Body of pancreas (tissue), 4 donors: Measurements from ENCODE around the gene NKTR. TPM values are rescaled to one million over a fixed set of nuclear protein-coding genes. Genes with fewer than 3 reads are reported as not detected.

Experiments used
- ATAC-seq: fragments of 150-250 bp; one replicate; pipeline ENCODE4 v1.9.1; 2016
- DNase-seq, 4 donors: peaks; one replicate each; pipeline ENCODE4 v3.0.0-alpha.2; 2019
- H3K27ac ChIP-seq, 4 donors: fragments of 200-600 bp; sonication (generic); 1 replicate in 3 of 4; 2 replicates in 1 of 4; pipeline versions ENCODE4 v1.5.1 to v1.6.1; 2016 to 2019; ENCODE audit warnings: mild to moderate bottlenecking in 1 of 4, mixed read lengths in 1 of 4, moderate library complexity in 1 of 4
- H3K27me3 ChIP-seq, 2 donors: fragments of 200-600 bp; sonication (generic); one replicate each; pipeline ENCODE4 v1.6.0; 2016; ENCODE audit warnings: mild to moderate bottlenecking in 1 of 2
- H3K36me3 ChIP-seq, 2 donors: fragments of 200-600 bp; sonication (generic); replicated peaks in 1 of 2; 2 replicates each; pipeline ENCODE4 v1.5.1; 2016; ENCODE audit warnings: low read depth in 2 of 2; ENCODE audit not compliant: insufficient read depth in 1 of 2
- H3K4me1 ChIP-seq: fragments of 200-600 bp; sonication (generic); one replicate; pipeline ENCODE4 v1.6.0; 2016
- H3K4me3 ChIP-seq, 2 donors: fragments of 200-600 bp; sonication (generic); 1 replicate in 1 of 2; 2 replicates in 1 of 2; pipeline ENCODE4 v1.5.1; 2016 to 2019
- H3K9me3 ChIP-seq, 3 donors: fragments of 200-600 bp; sonication (generic); 1 replicate in 2 of 3; 2 replicates in 1 of 3; pipeline ENCODE4 v1.5.1; 2016
- CTCF ChIP-seq, 7 experiments: fragments of 450-650 bp in 4 of 7; fragments of 200-600 bp in 3 of 7; sonication (generic) in 3 of 7; IDR thresholded peaks; one replicate each; pipeline ENCODE4 v1.5.1; 2016 to 2019; ENCODE audit warnings: antibody characterized with exemption in 7 of 7
- POLR2A ChIP-seq, 3 donors: fragments of 450-650 bp; IDR thresholded peaks; one replicate each; pipeline ENCODE4 v1.6.1; 2016; ENCODE audit warnings: antibody characterized with exemption in 3 of 3, mild to moderate bottlenecking in 2 of 3
- WGBS, 2 donors: methylation state at CpG; one replicate each; pipeline ENCODE4 v1.1.5; 2017; 5-methylcytosine and 5-hydroxymethylcytosine counted together
- intact Hi-C: fragments of 100-400 bp; cut with DNase I; formaldehyde crosslinking; loops from one replicate; pipeline ENCODE4 v1.15.1; 2023
- total RNA-seq, 2 donors: library from RNA; depleted of rRNA; stranded (reverse); fragments of >200 nt; gene quantifications; one replicate each; pipeline ENCODE4 v1.1.0, GENCODE V29; 2016

The NKTR gene
- total RNA-seq, 2 donors from 2014 or later = 115 to 128 TPM

DNA sequence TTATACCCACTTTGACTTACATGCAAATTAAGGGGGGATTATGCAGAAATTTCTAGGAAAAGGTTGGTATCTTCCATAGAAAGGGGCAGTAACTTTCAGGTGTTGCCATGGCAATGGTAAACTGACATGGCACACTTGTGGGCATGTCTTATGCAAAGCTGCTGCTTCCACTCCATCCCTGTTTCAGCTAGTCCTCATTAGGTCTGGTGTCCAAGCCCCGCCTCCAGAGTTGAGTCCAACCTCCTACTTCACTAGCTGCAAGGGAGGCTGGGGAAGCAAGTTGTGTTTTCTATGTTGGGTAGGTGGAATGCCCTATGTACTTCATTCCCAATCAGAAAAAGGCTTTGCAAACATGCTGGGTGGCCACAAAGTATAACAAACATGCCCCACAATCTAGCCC lies 70.2 kb downstream of the NKTR start:
- Histone ChIP-seq H3K27me3 (no peaks in the 10 kb centered on the region), H3K4me3 (no peak overlapping the region), H3K4me1 (no peaks in the 10 kb centered on the region), H3K36me3 (no peaks in the 10 kb centered on the region), H3K9me3 (no peaks in the 10 kb centered on the region), H3K27ac (no peak overlapping the region)
- DNase-seq = no peak
- TF ChIP-seq CTCF (IDR thresholded peaks at IDR 0.05) = no peak
- TF ChIP-seq POLR2A (IDR thresholded peaks at IDR 0.05) = no peak
- WGBS, 2 donors = 62 to 85% methylated on average over 1 of the region's 1 CpG
- intact Hi-C loops = no loop called here
- ATAC-seq = no peak

DNA sequence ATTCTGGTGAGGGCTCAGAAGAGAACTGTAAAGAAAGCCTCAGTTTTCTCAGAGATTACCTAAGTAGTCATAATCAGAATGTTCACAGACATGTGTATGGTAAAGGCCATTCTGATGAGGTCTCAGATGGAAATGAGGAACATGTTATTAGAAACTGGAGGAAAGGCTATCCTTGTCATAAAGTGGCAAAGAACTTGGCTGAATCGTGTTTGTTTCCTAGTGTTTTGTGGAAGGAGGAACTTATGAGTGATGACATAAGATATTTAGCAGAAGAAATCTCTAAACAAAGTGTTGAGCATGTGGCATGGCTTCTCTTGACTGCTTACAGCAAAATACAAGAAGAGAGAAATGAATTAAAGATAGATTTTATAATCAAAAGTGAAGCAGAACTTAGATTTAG lies 72.0 kb downstream of the NKTR start:
- Histone ChIP-seq H3K27ac (no peak overlapping the region), H3K4me1 (no peaks in the 10 kb centered on the region), H3K4me3 (no peak overlapping the region), H3K36me3 (no peaks in the 10 kb centered on the region), H3K27me3 (no peaks in the 10 kb centered on the region), H3K9me3 (no peaks in the 10 kb centered on the region)
- WGBS, 2 donors = 37 to 48% methylated on average over 1 of the region's 1 CpG
- intact Hi-C loops = no loop called here
- no peak for DNase-seq
- ATAC-seq = no peak
- TF ChIP-seq POLR2A (IDR thresholded peaks at IDR 0.05) = no peak
- no peak for TF ChIP-seq CTCF (IDR thresholded peaks at IDR 0.05)

- H3K4me1 ChIP-seq = no peaks in the 10 kb centered on the region
- no peak overlapping the region for H3K27ac ChIP-seq
- no peak overlapping the region for H3K4me3 ChIP-seq
- no peaks in the 10 kb centered on the region for H3K9me3 ChIP-seq
- DNase-seq (no peak), ATAC-seq (no peak)
- no peaks in the 10 kb centered on the region for H3K36me3 ChIP-seq
- intact Hi-C loops = no loop called here
- TF ChIP-seq POLR2A (IDR thresholded peaks at IDR 0.05) (no peak), CTCF (IDR thresholded peaks at IDR 0.05) (no peak)
- H3K27me3 ChIP-seq = no peaks in the 10 kb centered on the region
Observed at GRCh38 chr3:42673082-42673481, 72.6 kb downstream of the NKTR start.

GRCh38 chr3:42674146-42674545 lies 73.7 kb downstream of the NKTR start:
- WGBS, 2 donors = 45 to 56% methylated on average over 3 of the region's 3 CpGs
- Histone ChIP-seq H3K4me1 (no peaks in the 10 kb centered on the region), H3K27me3 (no peaks in the 10 kb centered on the region), H3K36me3 (no peaks in the 10 kb centered on the region), H3K4me3 (no peak overlapping the region), H3K9me3 (no peaks in the 10 kb centered on the region), H3K27ac (no peak overlapping the region)
- intact Hi-C loops = no loop called here
- DNase-seq = no peak
- no peak for ATAC-seq
- TF ChIP-seq POLR2A (IDR thresholded peaks at IDR 0.05) (no peak), CTCF (IDR thresholded peaks at IDR 0.05) (no peak)

- TF ChIP-seq CTCF (IDR thresholded peaks at IDR 0.05) (no peak), POLR2A (IDR thresholded peaks at IDR 0.05) (no peak)
- H3K4me3 ChIP-seq = no peak overlapping the region
- no peaks in the 10 kb centered on the region for H3K9me3 ChIP-seq
- H3K27me3 ChIP-seq = no peaks in the 10 kb centered on the region
- 74 to 79% methylated on average over 2 of the region's 2 CpGs for WGBS, 2 donors
- no peak overlapping the region for H3K27ac ChIP-seq
- H3K4me1 ChIP-seq = no peaks in the 10 kb centered on the region
- intact Hi-C loops = no loop called here
- DNase-seq = no peak
- no peak for ATAC-seq
- H3K36me3 ChIP-seq = no peaks in the 10 kb centered on the region
Observed at GRCh38 chr3:42675909-42676308, 75.4 kb downstream of the NKTR start.
